Activated T-cell treated with anti-CD3 and anti-CD28 coated beads, Interleukin-2, amount 50 U/mL, for 1 hour (primary cell): Measurements from ENCODE around the gene COX14.
"Not testable (repeated sequence)": the region's sequence is repeated elsewhere in the genome, so short reads cannot be mapped to it uniquely, and the experiment has no call there.

ENCODE experiments used
- DNase-seq: peaks from one replicate; pipeline ENCODE4 v3.0.0-alpha.2; 2020

The COX14 gene

DNA sequence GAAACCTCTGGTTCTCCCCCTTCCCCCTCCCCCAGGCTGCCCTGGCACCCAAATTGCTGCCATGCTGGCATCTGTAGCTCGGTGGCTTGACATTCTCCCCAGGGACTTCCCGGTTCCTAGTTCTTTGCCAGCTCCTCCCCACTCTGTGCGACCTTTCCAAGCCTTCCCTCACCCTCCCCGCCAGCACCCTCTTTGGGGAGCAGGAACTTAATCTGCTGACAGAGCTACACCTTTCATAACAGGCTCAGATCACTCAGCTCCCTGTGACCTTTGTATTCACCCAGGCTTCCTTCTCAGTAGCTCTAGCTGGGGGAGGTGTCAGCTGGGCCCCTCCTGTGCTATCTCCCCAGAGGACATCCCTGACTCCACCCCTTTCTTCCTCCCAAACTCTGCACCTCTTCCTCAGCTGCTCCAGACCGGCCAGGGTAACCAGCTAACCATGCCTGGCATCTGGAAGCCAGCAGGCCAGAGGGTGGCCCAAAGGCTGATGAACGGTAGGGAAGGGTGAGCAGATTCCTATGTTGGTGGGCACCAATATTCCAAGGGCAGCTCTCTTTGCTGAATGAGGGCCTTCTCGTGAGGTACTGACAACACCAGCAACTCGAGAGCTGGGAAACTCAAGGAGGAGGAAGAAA lies 1.8 kb upstream of the COX14 start:
- DNase-seq = no peak

DNA sequence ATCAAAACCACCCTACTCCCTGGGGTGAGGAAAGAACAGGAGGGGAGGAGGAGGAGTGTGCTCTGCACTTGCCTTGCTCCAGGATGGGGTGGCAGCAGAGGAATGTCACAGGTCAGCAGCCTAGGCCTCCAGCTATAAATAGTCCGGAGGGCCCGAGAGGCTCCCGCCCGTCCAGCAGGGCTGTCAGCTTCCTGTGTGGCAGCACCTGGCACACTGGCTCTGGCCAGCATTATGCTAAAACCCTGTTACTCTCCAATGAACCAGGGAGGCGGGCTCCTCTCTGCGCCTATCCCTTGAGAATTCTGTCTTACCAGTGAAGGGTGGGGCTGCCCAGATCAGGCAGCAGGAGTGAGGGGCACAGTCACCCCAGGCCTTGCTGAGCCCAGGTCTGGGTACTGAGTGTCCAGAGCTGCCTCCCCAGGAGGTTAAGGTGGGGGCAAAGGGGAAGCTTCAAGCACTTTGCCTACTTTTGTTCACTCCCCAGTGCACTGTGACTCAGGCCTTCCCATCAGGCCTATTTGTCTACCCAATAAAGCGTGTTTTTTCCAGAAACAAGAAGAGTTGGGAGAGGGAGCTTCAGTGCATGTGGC lies 1.2 kb upstream of the COX14 start:
- no peak for DNase-seq

DNA sequence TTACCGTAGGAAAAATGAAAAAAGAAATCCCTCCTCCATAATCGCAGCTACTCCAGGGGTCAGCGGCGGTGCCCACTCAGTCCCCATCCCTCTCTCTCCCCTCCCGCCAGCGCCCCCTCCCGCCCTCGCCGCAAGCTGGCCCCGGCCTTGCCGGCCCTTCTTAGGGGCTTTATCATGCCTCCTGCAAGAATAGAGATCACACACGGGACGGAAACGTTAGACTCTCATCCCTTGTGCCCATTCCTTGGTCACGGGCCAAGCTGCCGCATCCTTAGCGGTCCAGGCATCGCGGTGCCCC lies 692 bp upstream of the COX14 start:
- no peak for DNase-seq

DNA sequence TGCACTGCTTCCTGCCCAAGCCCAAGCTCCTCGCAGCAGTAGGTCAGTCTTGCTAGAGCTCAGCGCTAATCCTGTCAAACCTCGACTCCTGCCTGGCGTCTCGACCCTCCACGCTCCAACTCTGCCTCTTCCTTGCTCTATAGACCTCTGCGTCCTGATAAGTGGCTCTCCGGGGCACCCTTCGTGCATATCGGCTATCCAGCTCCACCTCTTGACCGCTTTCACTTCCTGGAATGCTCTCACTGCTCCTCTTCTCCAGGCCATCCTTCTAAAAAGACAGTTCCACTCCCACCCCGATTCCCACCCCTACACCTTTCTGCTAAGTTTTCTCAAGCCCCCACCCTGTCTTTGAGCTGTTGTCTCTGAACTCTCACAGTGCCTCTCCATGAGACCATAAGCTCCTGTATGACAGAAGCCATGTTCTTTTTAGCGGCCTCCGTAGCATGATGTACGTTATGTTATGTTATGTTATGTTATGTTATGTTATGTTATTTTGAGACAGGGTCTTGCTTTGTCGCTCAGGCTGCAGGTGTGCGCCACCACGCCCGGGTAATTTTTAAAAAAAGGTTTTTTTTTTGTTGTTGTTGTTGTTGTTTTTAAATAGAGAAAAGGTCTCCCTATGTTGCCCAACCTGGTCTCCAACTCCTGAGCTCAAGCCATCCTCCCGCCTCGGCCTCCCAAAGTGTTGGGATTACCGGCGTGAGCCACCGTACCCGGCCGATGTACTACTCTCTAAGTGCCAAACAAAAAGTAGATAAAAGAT lies 601 bp downstream of the COX14 start:
- DNase-seq = no peak

DNA sequence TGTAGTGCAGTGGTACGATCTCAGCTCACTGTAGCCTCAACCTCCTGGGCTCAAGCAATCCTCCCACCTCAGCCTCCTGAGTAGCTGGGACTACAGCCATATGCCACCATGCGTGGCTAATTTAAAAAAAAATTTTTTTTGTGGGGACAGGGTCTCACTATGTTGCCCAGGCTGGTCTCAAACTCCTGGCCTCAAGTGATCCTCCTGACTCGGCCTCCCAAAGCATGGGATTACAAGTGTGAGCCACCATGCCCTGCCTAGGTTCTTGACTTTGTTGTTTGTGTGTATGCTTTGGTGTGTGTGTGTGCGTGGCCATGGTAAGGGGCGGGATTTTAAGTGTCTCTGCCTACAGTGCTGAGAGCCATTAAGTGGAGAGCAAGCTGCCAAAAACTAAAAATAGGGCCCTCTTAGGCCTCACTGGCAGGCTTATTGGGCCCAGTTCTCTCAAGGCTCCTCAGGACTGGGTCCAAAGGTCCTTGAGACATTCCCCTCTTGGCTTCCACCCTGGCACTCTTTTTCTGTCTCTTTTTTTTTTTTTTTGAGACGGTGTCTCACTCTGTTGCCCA lies 5.1 kb downstream of the COX14 start:
- DNase-seq = no peak

DNA sequence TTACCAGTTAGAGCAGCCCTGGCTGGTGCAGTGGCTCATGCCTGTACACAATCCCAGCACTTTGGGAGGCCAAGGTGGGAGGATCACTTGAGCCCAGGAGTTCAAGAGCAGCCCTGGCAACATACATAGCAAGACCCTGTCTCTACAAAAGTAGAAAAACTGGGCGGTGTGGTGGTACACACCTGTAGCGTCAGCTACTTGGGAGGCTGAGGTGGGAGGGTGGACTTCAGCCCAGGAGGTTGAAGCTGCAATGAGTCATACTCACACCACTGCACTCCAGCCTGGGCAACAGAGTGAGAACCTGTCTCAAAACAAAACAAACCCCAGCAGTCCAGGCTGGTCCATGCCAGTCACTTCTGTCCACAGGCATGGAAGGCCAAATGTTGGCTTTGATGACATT lies 7.4 kb downstream of the COX14 start:
- DNase-seq = no peak

DNA sequence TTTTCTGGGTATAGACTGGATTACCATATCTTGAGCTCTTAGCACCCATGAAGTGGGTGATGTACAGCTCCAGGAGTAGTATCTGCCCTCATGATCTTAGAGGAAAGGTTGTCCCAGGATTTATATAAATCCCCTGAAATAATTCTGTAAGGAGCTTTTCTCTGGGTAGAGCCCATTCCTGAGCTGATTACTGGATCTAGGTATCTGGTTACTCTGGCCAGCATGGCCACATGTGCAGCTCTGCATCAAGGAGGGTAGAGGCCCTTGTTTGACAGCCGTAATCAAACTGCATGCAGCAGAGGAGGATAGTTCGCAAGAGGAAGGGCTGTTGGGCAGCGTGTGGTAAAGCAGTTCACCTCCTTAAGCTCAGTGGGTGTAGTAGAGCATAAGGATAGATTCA lies 8.5 kb downstream of the COX14 start:
- no peak for DNase-seq

DNA sequence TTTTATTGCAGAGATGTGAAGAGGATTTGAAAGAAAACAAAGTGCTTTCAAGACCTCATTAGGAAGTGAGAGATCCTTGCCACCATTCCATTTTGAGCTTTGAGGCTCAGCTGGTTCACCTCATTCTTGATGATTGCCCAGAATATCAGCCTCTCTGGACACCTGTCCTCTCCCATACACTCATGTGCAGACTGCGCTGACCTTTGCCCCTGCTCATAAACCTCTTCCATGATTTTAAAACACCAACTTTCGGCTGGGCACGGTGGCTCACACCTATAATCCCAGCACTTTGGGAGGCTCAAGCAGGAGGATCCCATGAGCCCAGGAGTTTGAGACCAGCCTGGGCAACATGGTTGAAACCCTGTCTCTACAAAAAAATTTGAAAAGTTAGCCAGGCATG lies 8.9 kb downstream of the COX14 start:
- no peak for DNase-seq

DNA sequence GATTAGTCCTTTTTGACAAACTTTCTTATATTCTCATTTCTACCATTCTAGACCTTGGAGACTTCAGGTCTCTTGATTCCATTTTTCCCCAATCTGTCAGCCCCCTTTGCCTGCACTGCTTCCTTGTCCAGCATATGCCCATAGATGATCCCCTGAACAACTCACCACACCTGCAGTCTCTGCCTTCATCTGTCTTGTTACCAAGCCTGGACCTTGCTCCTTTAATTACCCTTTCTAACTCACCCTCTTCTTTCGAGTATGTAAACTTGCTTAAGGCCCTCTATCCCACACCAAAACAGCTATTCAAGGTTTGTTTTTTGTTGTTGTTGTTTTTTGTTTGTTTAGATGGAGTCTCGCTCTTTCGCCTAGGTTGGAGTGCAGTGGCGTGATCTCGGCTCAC lies 9.6 kb downstream of the COX14 start:
- DNase-seq = no peak

DNA sequence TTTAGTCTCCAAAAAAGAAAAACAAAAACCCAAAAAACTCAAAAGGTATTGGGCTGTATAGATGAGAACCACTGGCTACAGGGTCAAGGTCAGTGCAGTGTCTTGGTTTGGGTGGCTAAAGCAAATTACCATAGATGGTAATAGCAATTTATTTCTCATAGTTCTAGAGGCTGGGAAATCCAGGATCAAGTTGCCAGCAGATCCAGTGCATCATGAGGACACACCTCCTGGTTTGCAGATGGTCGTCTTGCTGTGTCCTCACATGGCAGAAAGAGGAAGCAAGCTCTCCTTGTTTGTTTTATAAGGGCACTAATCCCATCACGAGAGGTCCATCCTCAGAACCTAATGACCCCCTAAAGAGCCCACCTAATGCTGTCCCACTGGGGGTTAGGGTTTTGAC lies 11.2 kb downstream of the COX14 start:
- DNase-seq = no peak

DNA sequence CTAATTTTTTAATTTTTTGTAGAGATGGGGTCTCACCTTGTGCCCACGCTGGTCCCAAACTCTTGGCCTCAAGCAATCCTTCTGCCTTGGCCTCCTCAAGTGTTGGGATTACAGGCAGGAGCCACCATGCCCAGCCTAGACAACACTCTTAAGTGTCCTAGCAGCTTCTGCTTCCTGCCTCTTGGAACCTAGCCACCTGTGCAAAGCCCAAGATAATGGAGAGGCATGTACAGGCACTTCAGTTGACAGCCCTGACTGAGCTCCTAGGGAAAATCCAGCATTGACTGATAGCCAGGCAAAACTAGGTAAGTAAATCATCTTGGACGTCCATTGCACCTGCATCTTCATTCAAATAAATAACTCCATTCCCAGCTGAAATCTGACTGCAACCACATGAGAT lies 15.5 kb downstream of the COX14 start:
- no peak for DNase-seq

DNA sequence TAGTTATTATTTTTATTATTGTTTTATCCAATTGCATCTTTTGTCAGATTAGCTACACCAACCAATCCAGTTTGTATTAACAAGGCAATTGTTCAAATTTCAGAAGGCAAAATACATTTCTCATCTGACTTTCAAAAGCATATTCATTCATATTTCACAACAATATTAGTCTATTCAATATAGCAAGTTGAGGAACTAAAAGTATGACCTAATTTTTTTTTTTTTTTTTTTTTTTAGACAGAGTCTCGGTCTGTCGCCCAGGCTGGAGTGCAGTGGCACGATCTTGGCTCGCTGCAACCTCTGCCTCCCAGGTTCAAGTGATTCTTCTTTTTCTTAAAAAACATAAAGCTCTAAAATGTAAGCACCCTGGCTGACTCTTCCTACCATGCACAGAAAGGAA lies 17.3 kb downstream of the COX14 start:
- no peak for DNase-seq

DNA sequence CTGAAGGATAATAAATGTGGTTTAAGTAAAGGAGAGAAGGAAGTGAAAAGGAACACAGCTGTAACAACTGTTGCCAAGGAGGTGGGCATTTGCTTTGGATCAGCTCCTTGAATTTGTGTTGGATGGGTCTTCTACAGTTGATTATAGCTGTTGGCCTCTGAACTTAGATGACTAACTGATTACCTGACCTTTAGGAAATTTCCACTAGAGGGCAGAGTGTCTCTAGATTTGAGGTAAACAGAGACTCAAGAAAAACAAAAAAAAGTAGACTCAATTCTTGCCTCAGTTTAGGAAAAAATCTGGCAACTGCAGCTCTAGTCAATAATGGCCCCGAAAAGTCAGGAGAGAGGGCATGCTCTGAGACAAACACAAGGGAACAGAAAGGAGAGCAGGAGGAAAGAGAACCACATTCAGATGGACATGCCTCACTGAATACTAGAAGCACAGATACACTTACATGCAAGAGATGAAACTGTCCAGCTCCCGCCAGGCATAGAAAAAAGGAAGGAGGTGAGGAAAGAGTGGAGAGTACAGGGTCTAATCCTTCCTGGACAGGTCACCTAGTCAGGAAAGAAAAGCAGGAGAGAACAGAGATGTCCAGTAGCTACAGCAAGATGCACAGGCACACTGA lies 20.6 kb downstream of the COX14 start:
- DNase-seq = no peak

DNA sequence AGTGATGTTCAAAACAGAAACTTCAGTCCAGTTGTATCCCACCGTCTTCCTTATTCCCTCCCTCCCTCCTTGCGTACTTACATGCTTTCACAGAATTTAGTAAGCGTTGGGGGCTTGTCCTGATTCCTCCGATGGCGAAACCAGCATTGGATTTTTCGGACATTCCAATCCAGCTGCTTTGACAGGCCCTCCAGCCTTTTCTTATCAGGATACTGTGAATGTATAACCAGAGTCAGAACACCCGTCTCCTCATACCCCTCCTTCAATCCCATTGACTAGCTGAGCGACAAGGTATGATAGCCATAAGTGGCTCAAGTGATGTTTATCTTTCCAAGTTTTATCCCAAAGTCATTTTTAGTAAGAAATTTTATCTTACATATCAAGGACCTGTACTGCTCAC lies 31.0 kb downstream of the COX14 start:
- no peak for DNase-seq

DNA sequence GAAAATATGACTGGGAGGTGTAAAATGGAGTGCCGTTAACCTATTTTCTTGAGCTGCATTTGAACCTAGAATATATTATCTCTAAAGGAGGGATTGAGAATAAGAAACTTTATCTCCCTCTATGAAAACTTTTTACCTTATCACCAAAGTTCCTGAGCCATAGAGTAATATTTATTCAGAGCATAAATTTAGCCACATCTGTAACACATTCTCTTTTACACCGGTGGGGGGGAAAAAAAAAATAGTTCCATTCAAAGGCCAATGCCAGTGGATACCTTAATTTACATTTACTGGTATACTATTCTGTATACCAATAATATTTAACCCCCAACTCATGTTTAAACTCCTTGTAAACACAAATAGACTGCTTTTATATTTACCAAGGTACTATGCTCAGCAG lies 33.4 kb downstream of the COX14 start:
- no peak for DNase-seq

DNA sequence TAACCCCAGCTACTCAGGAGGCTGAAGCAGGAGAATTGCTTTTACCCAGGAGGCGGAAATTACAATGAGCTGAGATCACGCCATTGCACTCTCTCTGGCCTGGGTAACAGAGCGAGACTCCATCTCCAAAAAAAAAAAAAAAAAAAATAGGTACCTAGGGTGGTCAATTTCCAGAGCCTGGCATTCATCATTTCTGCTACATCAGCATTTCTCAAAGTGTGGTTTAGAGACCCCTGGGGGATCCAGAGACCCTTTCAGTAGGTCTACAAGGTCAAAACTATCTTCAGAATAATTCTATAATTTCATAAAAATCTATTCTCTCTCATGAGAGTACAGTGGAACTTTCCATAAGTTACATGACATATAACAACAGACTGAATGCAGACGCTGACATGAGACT lies 35.2 kb downstream of the COX14 start:
- DNase-seq = no peak

DNA sequence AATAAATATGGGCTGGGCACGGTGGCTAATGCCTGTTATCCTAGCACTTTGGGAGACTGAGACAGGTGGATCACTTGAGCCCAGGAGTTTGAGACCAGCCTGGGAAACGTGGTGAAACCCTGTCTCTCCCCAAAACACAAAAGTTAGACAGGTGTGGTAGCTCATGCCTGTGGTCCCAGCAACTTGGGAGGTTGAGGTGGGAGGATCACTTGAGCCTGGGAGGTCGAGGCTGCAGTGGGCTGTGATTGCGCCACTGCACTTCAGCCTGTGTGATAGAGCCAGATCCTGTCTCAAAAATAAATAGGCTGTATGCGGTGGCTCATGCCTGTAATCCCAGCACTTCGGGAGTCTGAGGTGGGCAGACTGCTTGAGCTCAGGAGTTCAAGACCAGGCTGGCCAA lies 36.0 kb downstream of the COX14 start:
- not testable (repeated sequence) for DNase-seq

DNA sequence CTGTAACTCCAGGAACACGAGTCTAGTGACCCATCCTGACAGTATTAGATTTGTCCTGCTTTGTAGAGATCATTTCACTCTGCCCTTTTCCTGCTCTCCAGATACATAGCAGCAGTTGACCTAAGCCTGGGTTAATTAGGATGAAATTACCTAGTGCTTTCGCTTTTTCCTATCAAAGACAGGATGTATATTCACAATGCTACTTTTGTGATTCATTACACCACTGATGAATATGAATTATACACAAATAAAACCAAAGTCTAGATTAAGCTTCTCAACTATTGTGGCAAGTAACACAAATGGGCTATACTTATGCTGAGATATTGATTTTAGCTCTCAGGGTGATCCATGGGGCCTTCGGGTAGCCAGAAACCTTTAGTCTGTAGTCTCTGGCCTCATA lies 37.3 kb downstream of the COX14 start:
- no peak for DNase-seq

DNA sequence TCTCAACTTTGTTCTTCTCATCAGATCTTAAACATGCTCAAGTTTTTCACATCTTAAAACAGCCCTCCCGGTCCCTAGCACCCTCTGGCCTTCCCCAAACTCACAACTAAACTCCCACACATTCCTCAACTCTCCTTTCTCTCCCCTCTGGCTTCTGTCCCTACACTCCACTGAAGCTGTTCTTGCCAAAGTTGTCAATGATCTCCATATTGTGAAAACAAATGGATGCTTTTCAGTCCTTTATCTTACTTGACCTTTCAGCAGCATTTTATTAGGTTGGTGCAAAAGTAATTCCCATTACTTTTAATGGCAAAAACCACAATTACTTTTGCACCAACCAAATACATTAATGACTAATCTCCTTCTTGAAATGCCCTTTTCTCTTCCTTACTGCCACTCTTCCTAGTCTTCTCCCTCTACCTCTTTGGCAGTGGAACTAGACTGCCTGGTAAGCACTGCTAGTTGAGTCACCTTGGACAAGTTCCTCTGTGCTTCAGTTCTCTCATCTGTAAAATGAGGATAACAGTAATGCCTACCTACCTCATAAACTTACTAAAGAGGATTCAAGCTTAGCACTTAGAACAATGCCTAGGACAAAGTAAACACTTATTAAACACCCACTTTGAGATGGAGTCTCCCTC lies 39.1 kb downstream of the COX14 start:
- no peak for DNase-seq

DNA sequence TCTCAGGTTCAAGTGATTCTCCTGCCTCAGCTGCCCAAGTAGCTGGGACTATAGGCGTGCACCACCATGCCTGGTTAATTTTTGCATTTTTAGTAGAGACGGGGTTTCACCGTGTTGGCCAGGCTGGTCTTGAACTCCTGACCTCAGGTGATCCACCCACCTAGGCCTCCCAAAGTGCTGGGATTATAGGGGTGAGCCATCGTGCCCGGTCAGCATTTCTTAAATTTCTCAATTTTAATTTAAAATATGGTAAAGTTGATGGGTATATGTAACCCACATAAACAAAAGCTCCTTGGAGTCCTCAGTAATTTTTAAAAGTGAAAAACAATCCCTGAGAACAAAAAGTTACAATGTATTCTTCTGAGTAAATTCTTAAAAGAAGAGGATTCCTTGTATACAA lies 42.9 kb downstream of the COX14 start:
- DNase-seq = not testable (repeated sequence)

DNA sequence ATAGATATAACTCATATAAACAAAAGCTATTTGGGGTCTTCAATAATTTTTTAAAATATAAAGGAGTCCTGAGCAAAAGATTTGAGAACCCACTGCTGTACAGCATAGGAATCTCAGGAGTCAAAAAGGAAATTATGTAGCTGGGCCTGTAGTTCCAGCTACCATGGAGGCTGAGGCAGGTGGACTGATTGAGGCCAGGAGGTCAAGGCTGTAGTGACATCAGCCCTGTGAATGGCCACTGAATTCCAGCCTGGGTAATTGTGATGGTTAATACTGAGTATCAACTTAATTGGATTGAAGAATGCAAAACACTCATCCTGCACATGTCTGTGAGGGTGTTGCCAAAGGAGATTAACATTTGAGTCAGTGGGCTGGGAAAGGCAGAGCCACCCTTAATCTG lies 44.6 kb downstream of the COX14 start:
- DNase-seq = no peak

DNA sequence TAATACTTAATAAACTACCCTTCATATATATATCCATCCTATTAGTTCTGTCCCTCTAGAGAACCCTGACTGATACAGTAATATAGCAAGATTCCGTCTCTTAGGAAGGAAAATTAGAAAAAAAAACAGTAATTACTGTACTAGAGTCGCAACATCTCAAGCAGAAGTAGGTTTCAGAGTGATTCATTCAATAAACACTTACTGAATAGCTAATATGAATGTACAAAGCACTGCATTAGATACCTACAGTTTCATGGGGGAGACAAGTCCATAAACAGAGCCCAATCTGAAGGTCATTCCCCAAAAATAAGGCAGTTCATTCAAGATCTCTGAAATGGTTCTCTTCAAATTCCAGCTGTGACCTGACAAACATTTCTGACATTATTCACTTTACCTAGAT lies 45.2 kb downstream of the COX14 start:
- DNase-seq = no peak

DNA sequence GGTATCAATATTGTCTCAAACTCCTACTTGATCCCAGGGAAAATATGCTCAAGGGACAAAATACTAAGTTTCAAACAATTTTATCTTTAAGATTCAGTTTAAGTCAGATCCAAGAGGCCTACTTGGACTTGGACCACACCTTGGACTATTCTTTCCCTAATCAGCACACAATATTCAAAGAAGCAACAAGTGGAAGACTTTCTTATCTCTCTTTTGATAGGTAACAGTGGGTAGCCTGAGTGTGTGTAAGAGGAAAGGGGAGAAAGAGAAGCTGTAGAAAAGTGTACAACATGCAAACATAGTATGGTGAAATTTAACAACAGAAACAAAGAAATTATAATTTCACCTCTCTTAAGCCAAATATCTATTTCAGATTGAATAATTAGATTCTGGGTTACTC lies 48.6 kb downstream of the COX14 start:
- DNase-seq = no peak

DNA sequence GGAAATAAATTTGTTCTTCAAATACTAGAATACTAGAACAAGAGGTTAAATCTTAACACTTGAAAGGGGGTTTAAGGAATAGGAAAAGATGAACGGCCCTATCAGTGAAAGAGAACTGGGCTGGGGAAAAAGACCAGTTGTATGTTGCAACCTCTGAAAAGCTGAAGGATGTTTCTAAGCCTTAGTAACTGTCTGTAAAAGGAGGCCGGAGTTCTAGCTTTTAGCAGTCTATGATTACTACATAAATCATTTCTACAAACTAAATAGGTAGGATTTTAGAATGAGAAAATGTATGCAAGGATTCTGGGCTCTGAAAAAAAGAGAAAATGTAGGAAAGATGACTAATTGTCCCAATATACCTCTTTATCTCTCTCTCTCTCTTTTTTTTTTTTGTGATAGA lies 50.2 kb downstream of the COX14 start:
- DNase-seq = no peak
